GM12892 (cell line): ENCODE measurements around the gene ANKS1B.

ENCODE experiments used
- DNase-seq: peaks from one replicate; pipeline ENCODE4 v3.0.0; 2011; ENCODE audit not compliant: insufficient read length
- FAIRE-seq: peaks from 2 replicates; lab custom pipeline; 2011; peaks lifted over from hg19 to GRCh38; lab: Jason Lieb, UNC
- POLR2A ChIP-seq: IDR thresholded peaks from 2 replicates; pipeline ENCODE4 v1.6.1; 2011; ENCODE audit warnings: low read depth, low read length, control low read depth
- POLR2AphosphoS5 ChIP-seq: IDR thresholded peaks from 2 replicates; pipeline ENCODE4 v1.6.1; 2011; ENCODE audit warnings: low read depth, low read length, control low read depth
- TAF1 ChIP-seq: IDR thresholded peaks from 2 replicates; pipeline ENCODE4 v1.6.1; 2011; ENCODE audit warnings: low read depth, mild to moderate bottlenecking, control low read depth, low read length, borderline replicate concordance

The ANKS1B gene

DNA sequence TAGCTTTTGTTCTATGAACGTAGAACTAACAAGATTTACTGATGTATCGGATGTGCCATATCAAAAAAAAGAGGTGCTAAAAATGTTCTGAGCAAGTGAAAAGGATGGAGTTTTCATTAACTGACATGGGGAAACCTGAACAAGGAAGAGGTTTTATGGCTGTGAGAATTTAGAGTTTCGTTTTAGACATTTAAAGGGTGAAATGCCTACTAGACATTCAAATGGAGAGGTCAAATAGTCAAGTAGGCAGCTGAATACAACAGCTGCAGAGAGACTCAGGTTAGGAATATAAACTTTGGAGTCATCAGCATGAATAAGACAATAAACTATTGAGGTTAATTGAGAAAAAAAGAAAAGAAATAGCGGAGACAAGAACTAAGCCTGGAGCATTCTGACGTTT is 702.1 kb downstream of the ANKS1B start:
- DNase-seq (no peak), FAIRE-seq (no peak)

DNA sequence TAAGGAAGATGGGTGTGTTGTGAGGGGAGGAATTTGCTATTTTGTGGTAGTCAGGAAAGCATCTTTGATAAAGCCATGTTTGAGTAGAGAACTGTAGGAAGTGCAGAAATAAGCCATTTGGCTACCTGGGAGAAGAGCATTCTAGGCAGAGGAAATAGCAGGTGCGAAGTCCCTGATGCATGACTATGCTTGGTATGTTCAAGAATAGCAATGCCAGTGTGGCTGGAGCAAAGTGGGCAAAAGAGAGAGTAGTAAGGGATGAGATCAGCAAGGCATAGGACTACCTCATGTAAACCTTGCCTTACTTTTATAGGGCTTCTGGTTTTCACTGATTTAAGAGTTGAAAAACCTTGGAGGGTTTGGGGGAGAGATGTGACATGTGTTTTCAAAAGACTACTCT is 702.6 kb downstream of the ANKS1B start:
- DNase-seq (no peak), FAIRE-seq (no peak)
- TF ChIP-seq TAF1 (no peak), POLR2AphosphoS5 (no peak), POLR2A (no peak)

More for the DNA sequence above, 702.1 kb downstream of the ANKS1B start:
- TF ChIP-seq POLR2A (no peak), POLR2AphosphoS5 (no peak), TAF1 (no peak)

DNA sequence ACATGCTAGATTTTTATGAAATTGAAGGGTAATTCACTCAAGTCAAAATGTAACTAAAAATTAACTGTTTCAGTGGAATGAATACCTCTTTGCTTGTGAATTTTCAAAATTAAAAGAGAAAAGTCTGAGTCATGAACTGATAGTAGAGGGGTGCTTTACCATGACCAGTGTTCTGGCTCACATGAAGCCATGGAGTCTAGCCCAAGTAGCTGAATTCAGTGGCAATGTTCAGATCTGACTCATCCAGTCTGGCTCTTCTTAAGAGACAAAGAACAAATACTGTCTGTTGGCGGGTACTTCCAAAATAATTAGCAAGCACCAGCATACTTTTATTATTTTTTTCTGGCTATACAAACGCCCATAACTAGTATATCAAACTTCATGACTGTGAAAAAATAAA is 703.5 kb downstream of the ANKS1B start:
- DNase-seq (no peak), FAIRE-seq (no peak)
- TF ChIP-seq POLR2A (no peak), POLR2AphosphoS5 (no peak), TAF1 (no peak)

DNA sequence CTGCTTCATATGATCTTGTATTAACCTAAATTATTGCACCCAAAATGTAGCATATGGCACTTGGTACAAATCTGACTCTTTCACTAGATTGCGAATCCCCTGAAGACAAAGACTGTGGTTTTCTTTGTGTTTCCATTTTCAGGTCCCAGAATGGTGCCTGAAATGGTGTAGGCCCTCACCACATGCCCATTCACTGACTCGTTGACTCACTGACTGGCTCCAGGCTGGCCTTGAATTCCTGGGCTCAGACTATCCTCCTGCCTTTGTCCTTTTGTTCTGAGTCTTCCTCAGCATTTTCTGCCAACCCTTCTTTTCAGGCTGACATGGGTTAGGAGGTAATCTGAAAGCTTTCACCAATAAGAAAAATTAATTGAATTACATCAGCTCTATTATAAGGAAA is 705.8 kb downstream of the ANKS1B start:
- FAIRE-seq (no peak), DNase-seq (no peak)
- TF ChIP-seq POLR2A, result no peak
- no peak for TF ChIP-seq TAF1
- TF ChIP-seq POLR2AphosphoS5, result no peak

- DNase-seq (no peak), FAIRE-seq (no peak)
- TF ChIP-seq POLR2A, result no peak
- TF ChIP-seq TAF1, result no peak
- TF ChIP-seq POLR2AphosphoS5, result no peak
Measured at GRCh38 chr12:99277591-99278379, 707.0 kb downstream of the ANKS1B start.

DNA sequence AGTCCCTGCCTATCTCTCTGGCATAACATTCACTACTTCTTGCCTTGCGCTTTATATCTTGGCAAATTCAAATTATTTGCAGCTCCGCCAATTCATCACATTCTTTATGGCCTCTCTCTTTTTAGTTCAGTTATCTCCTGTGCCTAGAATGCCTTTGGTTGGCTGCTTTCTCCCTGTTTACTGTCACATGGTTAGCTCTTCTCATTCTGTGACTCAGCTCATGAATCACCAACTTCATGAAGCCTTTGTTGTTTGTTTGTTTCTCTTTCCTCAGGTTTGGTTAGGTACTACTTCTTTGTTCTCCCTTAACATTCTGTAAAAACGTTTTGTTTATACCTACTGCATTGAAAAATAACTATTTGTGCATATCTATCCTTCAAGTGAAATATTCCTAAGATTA is 713.7 kb downstream of the ANKS1B start:
- TF ChIP-seq POLR2AphosphoS5 (no peak), POLR2A (no peak), TAF1 (no peak)
- DNase-seq, result no peak
- FAIRE-seq, result no peak

GRCh38 chr12:99267038-99267437 is 717.7 kb downstream of the ANKS1B start:
- TF ChIP-seq TAF1 (no peak), POLR2AphosphoS5 (no peak), POLR2A (no peak)
- no peak for FAIRE-seq
- DNase-seq, result no peak

DNA sequence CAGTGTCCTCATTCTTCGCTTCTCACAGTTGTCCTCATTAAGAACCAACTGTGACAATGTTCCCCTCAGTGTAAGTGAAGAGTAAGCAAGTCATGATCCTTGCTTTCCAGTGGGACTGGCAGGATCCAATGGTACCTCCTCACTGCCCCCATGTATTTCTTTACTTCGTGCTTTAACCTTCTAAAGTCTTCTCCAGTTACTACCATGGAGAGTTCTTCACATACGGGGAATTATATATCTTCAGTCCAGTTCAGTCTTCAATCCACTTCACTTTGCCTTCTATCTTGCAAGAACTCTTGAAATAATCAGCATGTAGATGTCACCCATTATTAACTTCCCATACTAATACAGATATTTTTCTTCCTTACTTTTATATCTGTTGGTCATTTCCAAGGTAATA is 719.1 kb downstream of the ANKS1B start:
- no peak for TF ChIP-seq TAF1
- no peak for FAIRE-seq

DNA sequence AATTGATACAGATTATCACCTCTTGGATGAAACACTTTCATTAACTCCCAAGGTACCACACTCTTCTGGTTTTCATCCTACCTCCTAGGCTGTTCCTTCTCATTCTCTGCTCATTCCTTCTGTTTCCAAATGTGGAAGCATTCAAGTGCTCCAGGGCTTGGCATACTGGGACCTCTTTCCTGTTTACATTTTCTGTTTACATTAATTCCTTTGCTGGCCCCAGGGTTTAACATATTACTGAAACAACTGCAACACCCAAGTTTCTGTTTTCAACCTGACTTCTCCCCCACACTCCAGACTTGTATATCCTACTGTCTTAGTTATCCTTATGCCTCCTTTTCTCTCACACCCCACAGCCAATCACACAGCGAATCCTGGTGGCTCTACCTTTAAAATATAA is 723.5 kb downstream of the ANKS1B start:
- no peak for DNase-seq
- TF ChIP-seq POLR2AphosphoS5 (no peak), POLR2A (no peak), TAF1 (no peak)
- no peak for FAIRE-seq

More for the DNA sequence above, 719.1 kb downstream of the ANKS1B start:
- no peak for DNase-seq

DNA sequence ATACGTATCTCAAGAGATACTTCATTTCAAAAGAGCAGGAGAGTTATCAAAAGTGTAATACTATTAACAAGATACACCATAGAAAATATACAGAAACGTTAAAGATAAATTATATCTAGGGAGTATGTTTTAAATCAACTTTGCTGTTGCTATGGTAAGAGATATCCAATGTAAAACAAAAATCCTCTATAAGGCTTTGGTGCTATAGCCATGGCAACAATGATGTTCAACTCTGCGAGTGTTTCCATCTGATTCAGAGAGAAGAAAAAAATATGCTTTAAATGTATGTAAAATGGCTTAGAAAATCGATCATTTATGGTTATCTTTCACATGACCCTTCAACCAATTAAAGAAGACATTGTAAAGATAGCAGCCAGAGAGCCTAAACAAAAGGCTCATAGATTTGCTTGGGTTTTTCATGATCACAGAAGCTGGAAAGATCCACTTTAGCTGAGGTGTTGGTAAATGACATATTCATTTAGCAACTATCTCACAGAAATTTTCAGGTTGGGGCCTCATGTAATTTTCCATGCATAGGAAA is 724.2 kb downstream of the ANKS1B start:
- FAIRE-seq (no peak), DNase-seq (no peak)
- TF ChIP-seq TAF1, result no peak
- no peak for TF ChIP-seq POLR2A
- no peak for TF ChIP-seq POLR2AphosphoS5

GRCh38 chr12:99259040-99259934 is 725.4 kb downstream of the ANKS1B start:
- DNase-seq (no peak), FAIRE-seq (no peak)
- TF ChIP-seq POLR2AphosphoS5 (no peak), POLR2A (no peak), TAF1 (no peak)
